WTC11 (cell line): ENCODE results near the gene FHIT.

ENCODE experiments used
- ARID4B ChIP-seq: sonication (generic); formaldehyde crosslinking; IDR thresholded peaks from 2 replicates; pipeline ENCODE4 v1.8.0; 2023; ENCODE audit warnings: missing genetic modification reagents, mild to moderate bottlenecking, borderline replicate concordance
- CTCF ChIP-seq: fragments of 200-600 bp; IDR thresholded peaks from 2 replicates; pipeline ENCODE4 v1.8.0; 2022; ENCODE audit warnings: antibody characterized with exemption
- GTF2I ChIP-seq: fragments of 250-450 bp; sonication (Bioruptor Pico); conservative IDR thresholded peaks from 2 replicates; pipeline ENCODE4 v1.4.0; 2021; ENCODE audit warnings: mild to moderate bottlenecking
- TP53 ChIP-seq: sonication (generic); formaldehyde crosslinking; IDR thresholded peaks from 2 replicates; pipeline ENCODE4 v1.8.1; 2023; ENCODE audit warnings: mild to moderate bottlenecking, missing genetic modification reagents

- peak; percentile 69 for TF ChIP-seq CTCF
- TF ChIP-seq GTF2I: no peak
- TF ChIP-seq TP53 (CRISPR knock-in tag): no peak
- TF ChIP-seq ARID4B: no peak
These were observed 1393.5 kb downstream of the FHIT start for GRCh38 chr3:59857589-59858346.
